Testis (tissue), 3 donors: Measurements from ENCODE around the gene PCDH12. TPM values are rescaled to one million over a fixed set of nuclear protein-coding genes. Genes with fewer than 3 reads are reported as not detected.

Source experiments
- DNase-seq: peaks from one replicate; pipeline ENCODE4 v3.0.0-alpha.2; 2019
- H3K27ac ChIP-seq, 2 donors: fragments of 200-600 bp; sonication (generic); one replicate each; pipeline ENCODE4 v1.5.1; 2019
- H3K27me3 ChIP-seq: fragments of 200-600 bp; sonication (generic); one replicate; pipeline ENCODE4 v1.5.1; 2019
- H3K36me3 ChIP-seq: fragments of 200-600 bp; sonication (generic); one replicate; pipeline ENCODE4 v1.5.1; 2017; ENCODE audit warnings: low read depth; ENCODE audit errors: missing control alignments
- H3K4me1 ChIP-seq: fragments of 200-600 bp; sonication (generic); one replicate; pipeline ENCODE4 v1.5.1; 2019
- H3K4me3 ChIP-seq, 2 donors: fragments of 200-600 bp; sonication (generic); one replicate each; pipeline ENCODE4 v1.5.1; 2017 to 2019
- H3K9me3 ChIP-seq: fragments of 200-600 bp; sonication (generic); one replicate; pipeline ENCODE4 v1.5.1; 2017
- POLR2A ChIP-seq: fragments of 450-650 bp; IDR thresholded peaks from one replicate; pipeline ENCODE4 v1.6.1; 2017; ENCODE audit warnings: antibody characterized with exemption, mild to moderate bottlenecking, moderate library complexity
- WGBS, 2 donors: methylation state at CpG; one replicate each; pipeline ENCODE4 v1.1.5; 2018; 5-methylcytosine and 5-hydroxymethylcytosine counted together
- intact Hi-C: fragments of 100-400 bp; cut with DNase I; formaldehyde crosslinking; loops from one replicate; pipeline ENCODE4 v1.15.1; 2023; ENCODE audit warnings: low total_unique reads
- polyA plus RNA-seq: library from polyadenylated mRNA; stranded (reverse); fragments of 350-450 nt; fragmentation: Illumina TruSeq; extraction: RNeasy Lipid Tissue Mini Kit (QIAGEN cat#74804); gene quantifications from one replicate; pipeline ENCODE4 v1.2.3, GENCODE V29; 2014; ENCODE audit warnings: low read depth, low replicate concordance; ENCODE audit not compliant: insufficient read depth
- total RNA-seq, 2 donors: library from RNA; depleted of rRNA; stranded (reverse); fragments of >200 nt; gene quantifications; one replicate each; pipeline ENCODE4 v1.2.3, GENCODE V29; 2016
- TF ChIP-seq, protein P1 (sequence below), 3 experiments: fragments of 450-650 bp in 2 of 3; fragments of 200-600 bp in 1 of 3; sonication (generic) in 1 of 3; IDR thresholded peaks; one replicate each; pipeline ENCODE4 v1.5.1; 2016 to 2019; ENCODE audit warnings: antibody characterized with exemption in 3 of 3, mild to moderate bottlenecking in 2 of 3, moderate library complexity in 1 of 3

PCDH12 gene
- total and polyA plus RNA-seq, 3 donors from 2014 or later: 0.31 to 2.0 (median 1.6) TPM

DNA sequence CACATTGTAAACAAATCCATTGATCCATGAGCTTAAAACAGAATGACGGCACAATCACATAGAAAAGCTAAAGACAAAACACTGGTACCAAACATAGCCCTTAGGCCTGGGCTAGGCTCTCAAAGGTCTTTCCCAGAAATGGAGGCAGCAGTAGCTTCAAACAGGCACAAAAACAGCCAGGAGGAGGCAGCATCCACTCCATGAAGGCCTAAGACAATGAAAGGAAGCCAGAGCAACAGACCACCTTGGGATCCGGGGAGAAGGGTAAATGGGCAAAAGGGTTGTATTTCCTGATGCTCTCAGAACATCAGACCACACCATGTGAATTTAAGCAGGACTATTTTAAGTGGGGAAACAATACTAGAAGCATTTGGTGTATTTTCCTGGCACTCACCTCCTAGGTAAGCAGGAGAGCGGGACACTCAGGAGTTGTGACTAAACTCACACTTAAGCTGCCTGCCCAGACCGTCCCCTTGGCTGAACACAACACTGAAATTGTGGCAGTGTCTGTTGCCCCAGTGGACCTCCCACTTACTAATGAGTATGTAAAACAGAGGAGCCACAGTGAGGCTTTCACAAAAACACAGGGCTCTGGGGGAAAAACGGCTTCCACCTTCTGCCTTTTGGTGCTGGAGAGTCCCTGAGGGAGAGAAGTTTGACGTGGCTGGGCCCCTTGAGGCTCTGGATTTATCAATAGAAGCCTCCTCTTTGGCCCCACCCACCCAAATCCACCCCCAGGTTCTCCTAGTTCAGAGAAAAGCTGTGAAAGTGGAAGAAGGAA is 42.9 kb upstream of the PCDH12 start:
- intact Hi-C loops: no loop called here
- H3K9me3 ChIP-seq: no peaks in the 10 kb centered on the region
- H3K27me3 ChIP-seq: no peaks in the 10 kb centered on the region
- DNase-seq: peak; percentile 51
- TF ChIP-seq, protein P1, sequence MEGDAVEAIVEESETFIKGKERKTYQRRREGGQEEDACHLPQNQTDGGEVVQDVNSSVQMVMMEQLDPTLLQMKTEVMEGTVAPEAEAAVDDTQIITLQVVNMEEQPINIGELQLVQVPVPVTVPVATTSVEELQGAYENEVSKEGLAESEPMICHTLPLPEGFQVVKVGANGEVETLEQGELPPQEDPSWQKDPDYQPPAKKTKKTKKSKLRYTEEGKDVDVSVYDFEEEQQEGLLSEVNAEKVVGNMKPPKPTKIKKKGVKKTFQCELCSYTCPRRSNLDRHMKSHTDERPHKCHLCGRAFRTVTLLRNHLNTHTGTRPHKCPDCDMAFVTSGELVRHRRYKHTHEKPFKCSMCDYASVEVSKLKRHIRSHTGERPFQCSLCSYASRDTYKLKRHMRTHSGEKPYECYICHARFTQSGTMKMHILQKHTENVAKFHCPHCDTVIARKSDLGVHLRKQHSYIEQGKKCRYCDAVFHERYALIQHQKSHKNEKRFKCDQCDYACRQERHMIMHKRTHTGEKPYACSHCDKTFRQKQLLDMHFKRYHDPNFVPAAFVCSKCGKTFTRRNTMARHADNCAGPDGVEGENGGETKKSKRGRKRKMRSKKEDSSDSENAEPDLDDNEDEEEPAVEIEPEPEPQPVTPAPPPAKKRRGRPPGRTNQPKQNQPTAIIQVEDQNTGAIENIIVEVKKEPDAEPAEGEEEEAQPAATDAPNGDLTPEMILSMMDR (IDR thresholded peaks at IDR 0.05): peak in 2 of 3 experiments; percentile 19 to 28
- TF ChIP-seq POLR2A: no peak
- H3K4me3 ChIP-seq: no peak overlapping the region
- no peaks in the 10 kb centered on the region for H3K4me1 ChIP-seq
- WGBS, 2 donors: 62 to 70% methylated on average over 6 of the region's 6 CpGs
- peak overlapping the region in 1 of 2 donors; percentile 53 for H3K27ac ChIP-seq
- H3K36me3 ChIP-seq: no peaks in the 10 kb centered on the region

DNA sequence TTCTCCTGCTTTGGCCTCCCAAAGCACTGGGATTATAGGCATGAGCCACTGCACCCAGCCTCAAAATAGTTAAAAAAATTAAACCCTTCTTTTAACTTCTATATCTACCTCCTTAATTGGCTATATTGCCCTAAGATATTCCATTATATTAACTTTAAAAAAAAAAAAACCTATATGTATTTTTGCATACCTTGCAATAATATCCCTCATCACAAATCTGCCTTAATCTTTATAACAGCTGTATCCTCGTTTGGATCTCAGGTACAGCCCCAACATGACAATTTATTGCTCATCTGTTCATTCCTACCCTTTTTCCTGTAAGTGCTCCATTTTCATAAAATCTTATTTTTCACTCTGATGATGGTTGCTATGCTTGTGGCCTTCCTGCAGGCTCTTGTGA is 42.2 kb upstream of the PCDH12 start:
- no peak for DNase-seq
- H3K4me3 ChIP-seq: no peak overlapping the region
- intact Hi-C loops: no loop called here
- no peaks in the 10 kb centered on the region for H3K36me3 ChIP-seq
- WGBS, 2 donors: 33 to 45% methylated on average over 1 of the region's 1 CpG
- no peaks in the 10 kb centered on the region for H3K27me3 ChIP-seq
- no peak overlapping the region for H3K27ac ChIP-seq
- no peaks in the 10 kb centered on the region for H3K4me1 ChIP-seq
- TF ChIP-seq, protein P1 (IDR thresholded peaks at IDR 0.05): no peak
- TF ChIP-seq POLR2A: no peak
- H3K9me3 ChIP-seq: no peaks in the 10 kb centered on the region

DNA sequence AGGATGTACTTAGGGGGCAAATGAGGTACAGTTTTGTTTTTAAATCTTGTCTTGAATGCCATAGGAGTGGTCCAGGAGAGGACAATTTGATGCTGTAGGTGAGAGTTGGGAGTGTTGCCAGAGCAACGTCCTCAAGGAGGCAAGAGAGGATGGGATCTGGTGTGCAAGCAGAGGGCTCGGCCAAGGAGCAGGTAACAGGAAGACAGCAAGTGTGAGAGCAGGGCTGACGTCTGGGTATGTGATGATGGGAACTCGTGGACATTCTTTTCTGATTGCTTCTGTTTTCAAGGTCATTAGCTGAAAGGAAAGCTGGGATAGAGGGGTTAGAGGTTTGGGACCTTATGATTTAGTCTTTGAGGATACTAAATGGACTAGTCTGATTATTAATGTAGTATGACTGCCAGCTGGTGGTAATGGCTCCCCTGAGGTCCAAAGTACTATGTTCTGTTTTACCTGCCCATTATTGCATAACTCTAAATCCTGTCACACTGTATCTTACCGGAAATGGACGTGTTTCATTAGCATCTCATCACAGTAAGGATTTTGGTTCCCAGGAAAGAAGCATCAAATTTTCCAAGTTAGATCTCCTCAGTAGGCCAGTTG is 39.5 kb upstream of the PCDH12 start:
- intact Hi-C loops: loop anchor here (10.0 kb wide), 1 partner anchor 147 kb away; no protein-coding TSS in a partner anchor
- Histone ChIP-seq H3K36me3 (no peaks in the 10 kb centered on the region), H3K4me3 (no peak overlapping the region), H3K27ac (peak overlapping the region; percentile 10 to 18), H3K27me3 (no peaks in the 10 kb centered on the region), H3K4me1 (peaks cover 4% of the 10 kb centered on the region), H3K9me3 (no peaks in the 10 kb centered on the region)
- DNase-seq: no peak
- TF ChIP-seq, protein P1 (IDR thresholded peaks at IDR 0.05): no peak
- TF ChIP-seq POLR2A: no peak
- 50 to 57% methylated on average over 6 of the region's 6 CpGs for WGBS, 2 donors

DNA sequence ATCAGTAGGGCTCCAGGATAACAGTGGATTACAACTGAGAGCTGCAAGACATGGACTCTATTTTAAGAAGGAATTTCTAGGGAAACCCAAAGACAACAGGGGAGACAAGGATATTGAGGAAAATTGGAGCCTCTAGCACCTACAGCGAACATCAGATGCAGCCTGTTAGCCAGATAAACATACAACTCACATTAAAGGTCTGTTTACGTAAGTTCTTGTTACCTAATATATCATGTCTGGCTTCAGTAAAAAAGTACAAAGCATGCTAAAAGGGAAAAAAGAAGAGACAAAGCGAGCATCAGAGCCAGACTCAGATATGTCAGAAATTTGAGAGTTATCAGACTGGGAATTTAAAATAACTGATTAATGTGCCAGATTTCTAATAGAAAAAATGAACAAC is 37.7 kb upstream of the PCDH12 start:
- Histone ChIP-seq H3K9me3 (no peaks in the 10 kb centered on the region), H3K36me3 (no peaks in the 10 kb centered on the region), H3K4me3 (no peak overlapping the region), H3K4me1 (peaks cover 4% of the 10 kb centered on the region), H3K27me3 (no peaks in the 10 kb centered on the region), H3K27ac (no peak overlapping the region)
- no peak for DNase-seq
- TF ChIP-seq POLR2A: no peak
- TF ChIP-seq, protein P1 (IDR thresholded peaks at IDR 0.05): no peak
- intact Hi-C loops: loop anchor here (10.0 kb wide), 1 partner anchor 149 kb away; no protein-coding TSS in a partner anchor
- WGBS, 2 donors: 93 to 97% methylated on average over 3 of the region's 3 CpGs
